ENCODE data around the gene MAML2. TPM values are rescaled to one million over a fixed set of nuclear protein-coding genes. Genes with fewer than 3 reads are reported as not detected.

The MAML2 gene
- total RNA-seq, 1 experiment from 2014 or later, result 2.9 TPM

DNA sequence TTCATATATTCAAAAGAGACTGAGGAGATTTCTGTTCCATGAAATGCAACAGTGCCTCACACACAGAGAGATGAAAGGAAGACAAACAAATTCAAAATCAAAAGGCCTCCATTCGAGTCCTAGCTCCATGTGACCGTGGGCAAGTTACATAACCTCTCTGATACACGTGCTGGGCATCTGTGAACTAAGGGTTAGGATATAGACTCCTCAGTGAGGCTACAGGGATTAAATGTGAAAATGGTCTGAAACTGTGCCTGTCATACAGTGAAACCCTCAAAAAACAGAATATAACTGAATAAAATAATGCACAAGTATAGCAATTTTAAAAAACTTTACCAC, 307.3 kb downstream of the MAML2 start:
- in situ Hi-C loops (cut with HindIII; ENCODE audit: low pct_unique_long_range_greater_than_20kb, low sequenced_read_pairs) (no loop called here), intact Hi-C loops (cut with micrococcal nuclease; ENCODE audit: unreplicated experiment) (no loop called here)
- POLR2A ChIA-PET, result no interaction called here
- BruUV-seq (replicated peaks), result no TSS peak
- no peaks in the 10 kb centered on the region for H3K9me3 ChIP-seq (ENCODE audit: control insufficient read depth, insufficient read depth, low read depth, low read length)
- no peaks in the 10 kb centered on the region for H3K27me3 ChIP-seq (ENCODE audit: control insufficient read depth, insufficient read depth, low read length)
- CTCF ChIA-PET, result no interaction called here
- no peak for DNase-seq (ENCODE audit: low read depth, low spot score)
- no peaks in the 10 kb centered on the region for H3K36me3 ChIP-seq (ENCODE audit: control insufficient read depth, insufficient read depth, low read length)
- H3K27ac ChIP-seq (ENCODE audit: low read length), result no peak overlapping the region
- H3K4me3 ChIP-seq (ENCODE audit: low read depth in 2 of 2, low read length in 2 of 2), result no peak overlapping the region
- TF ChIP-seq CTCF (IDR thresholded peaks at IDR 0.05) (no peak), REST (IDR thresholded peaks at IDR 0.05; ENCODE audit: insufficient read depth in 1 of 2, low read depth in 2 of 2, low read length in 1 of 2) (no peak), TCF7L2 (IDR thresholded peaks at IDR 0.05; ENCODE audit: low read depth, low read length) (no peak), POLR2AphosphoS5 (IDR thresholded peaks at IDR 0.05; ENCODE audit: low read depth, low read length) (no peak), SIN3A (IDR thresholded peaks at IDR 0.05; ENCODE audit: borderline replicate concordance, insufficient read depth, low read depth, low read length) (no peak)
- H3K4me1 ChIP-seq (ENCODE audit: control insufficient read depth, insufficient read depth, low read length), result peaks cover 9% of the 10 kb centered on the region; the same call in 1 of the 2 replicates
- ATAC-seq, result no peak

GRCh38 chr11:96035031-96035739, 307.8 kb downstream of the MAML2 start:
- no peak overlapping the region for H3K4me3 ChIP-seq (ENCODE audit: low read depth in 2 of 2, low read length in 2 of 2)
- no peak overlapping the region for H3K27ac ChIP-seq (ENCODE audit: low read length)
- intact Hi-C loops (cut with micrococcal nuclease; ENCODE audit: unreplicated experiment) (no loop called here), in situ Hi-C loops (cut with HindIII; ENCODE audit: low pct_unique_long_range_greater_than_20kb, low sequenced_read_pairs) (no loop called here)
- peaks cover 9% of the 10 kb centered on the region; the same call in 1 of the 2 replicates for H3K4me1 ChIP-seq (ENCODE audit: control insufficient read depth, insufficient read depth, low read length)
- no peaks in the 10 kb centered on the region for H3K36me3 ChIP-seq (ENCODE audit: control insufficient read depth, insufficient read depth, low read length)
- ChIA-PET POLR2A (interaction anchor here (0.7 kb wide), 1 partner anchor 192 kb away, joined by 7 read pairs; no protein-coding TSS in a partner anchor), CTCF (interaction anchor here (0.8 kb wide), 1 partner anchor 308 kb away, joined by 4 read pairs; the partner anchor contains the start of gene MAML2)
- H3K9me3 ChIP-seq (ENCODE audit: control insufficient read depth, insufficient read depth, low read depth, low read length), result no peaks in the 10 kb centered on the region
- no TSS peak for BruUV-seq (replicated peaks)
- no peaks in the 10 kb centered on the region for H3K27me3 ChIP-seq (ENCODE audit: control insufficient read depth, insufficient read depth, low read length)
- ATAC-seq, result no peak
- TF ChIP-seq TCF7L2 (IDR thresholded peaks at IDR 0.05; ENCODE audit: low read depth, low read length) (no peak), REST (IDR thresholded peaks at IDR 0.05; ENCODE audit: insufficient read depth in 1 of 2, low read depth in 2 of 2, low read length in 1 of 2) (no peak), SIN3A (IDR thresholded peaks at IDR 0.05; ENCODE audit: borderline replicate concordance, insufficient read depth, low read depth, low read length) (no peak), CTCF (IDR thresholded peaks at IDR 0.05) (no peak), POLR2AphosphoS5 (IDR thresholded peaks at IDR 0.05; ENCODE audit: low read depth, low read length) (no peak)
- no peak for DNase-seq (ENCODE audit: low read depth, low spot score)

All from Panc1 (cell line).